Psoas muscle (tissue), 8 donors: Measurements from ENCODE around the gene PARD6B. TPM values are rescaled to one million over a fixed set of nuclear protein-coding genes. Genes with fewer than 3 reads are reported as not detected.

Experiments
- ATAC-seq, 4 donors: fragments of 200-7000 bp; cut with Tn5 transposase; one replicate each; pipeline ENCODE4 v1.9.1; 2020; ENCODE audit warnings: moderate library complexity in 3 of 4, mild to moderate bottlenecking in 2 of 4
- DNase-seq, 2 donors: peaks; one replicate each; pipeline ENCODE4 v3.0.0-alpha.2; 2020
- H3K27ac ChIP-seq: fragments of 200-600 bp; one replicate; pipeline ENCODE4 v1.8.0; 2022
- H3K27me3 ChIP-seq, 3 donors: fragments of 200-600 bp in 1 of 3; one replicate each; pipeline versions ENCODE4 v1.6.1 to v1.8.0; 2013 to 2022; ENCODE audit warnings: low read length in 2 of 3, mild to moderate bottlenecking in 2 of 3, moderate library complexity in 1 of 3; ENCODE audit not compliant: insufficient read depth in 3 of 3
- H3K36me3 ChIP-seq, 2 donors: fragments of 200-600 bp in 1 of 2; one replicate each; pipeline versions ENCODE4 v1.6.1 to v1.8.0; 2013 to 2022; ENCODE audit warnings: low read depth in 1 of 2, mild to moderate bottlenecking in 1 of 2, moderate library complexity in 1 of 2; ENCODE audit not compliant: insufficient read depth in 1 of 2
- H3K4me1 ChIP-seq: fragments of 200-600 bp; one replicate; pipeline ENCODE4 v1.8.0; 2022
- H3K4me3 ChIP-seq: fragments of 200-600 bp; one replicate; pipeline ENCODE4 v1.8.0; 2022; ENCODE audit warnings: mild to moderate bottlenecking
- H3K9me3 ChIP-seq: fragments of 200-600 bp; one replicate; pipeline ENCODE4 v1.8.0; 2022
- WGBS, 3 donors: extraction: QIAGEN DNeasy Blood & Tissue Kit; methylation state at CpG; one replicate each; pipeline versions ENCODE4 v1.1.6 to v1.1.7; 2013; 5-methylcytosine and 5-hydroxymethylcytosine counted together
- intact Hi-C, 2 donors: fragments of 100-400 bp; cut with DNase I; formaldehyde crosslinking; loops; one replicate each; pipeline versions ENCODE4 v1.11.0 to v1.14.2; 2022
- polyA plus RNA-seq, 3 donors: library from polyadenylated mRNA; stranded (reverse); fragments of 200-250 nt; gene quantifications; one replicate each; pipeline ENCODE4 v1.2.3, GENCODE V29; 2013
- total RNA-seq, 4 donors: library from RNA; stranded (reverse); fragmentation: NEBNext Ultra II Directional in 2 of 4; extraction: Animal tissue kit (Norgen Biotek cat#: 25700) in 2 of 4; gene quantifications; one replicate each; pipeline versions ENCODE4 v1.2.1 to v1.2.4, GENCODE V29; 2021 to 2023
- TF ChIP-seq, protein P1 (sequence below): fragments of 200-600 bp; IDR thresholded peaks from one replicate; pipeline ENCODE4 v1.8.0; 2022; ENCODE audit warnings: antibody characterized with exemption
- donor health status: healthy with polysubstance abuse.
- donor health status: DM: no; HTN: no; CAD: no; lungs with moderate emphysema.
- donor health status: Bipolar disorder and iron deficiency.
- donor health status: healthy.
- donor health status: DM: yes; HTN: yes; CAD: no.
- donor health status: DM: no; HTN: no; CAD: no.
- donor health status: DM: no; HTN: no; CAD: no.
- donor health status: DM: yes; HTN: yes; CAD: no.

PARD6B gene
- total and polyA plus RNA-seq, 7 donors: 0.27 to 5.0 (median 0.97) TPM

DNA sequence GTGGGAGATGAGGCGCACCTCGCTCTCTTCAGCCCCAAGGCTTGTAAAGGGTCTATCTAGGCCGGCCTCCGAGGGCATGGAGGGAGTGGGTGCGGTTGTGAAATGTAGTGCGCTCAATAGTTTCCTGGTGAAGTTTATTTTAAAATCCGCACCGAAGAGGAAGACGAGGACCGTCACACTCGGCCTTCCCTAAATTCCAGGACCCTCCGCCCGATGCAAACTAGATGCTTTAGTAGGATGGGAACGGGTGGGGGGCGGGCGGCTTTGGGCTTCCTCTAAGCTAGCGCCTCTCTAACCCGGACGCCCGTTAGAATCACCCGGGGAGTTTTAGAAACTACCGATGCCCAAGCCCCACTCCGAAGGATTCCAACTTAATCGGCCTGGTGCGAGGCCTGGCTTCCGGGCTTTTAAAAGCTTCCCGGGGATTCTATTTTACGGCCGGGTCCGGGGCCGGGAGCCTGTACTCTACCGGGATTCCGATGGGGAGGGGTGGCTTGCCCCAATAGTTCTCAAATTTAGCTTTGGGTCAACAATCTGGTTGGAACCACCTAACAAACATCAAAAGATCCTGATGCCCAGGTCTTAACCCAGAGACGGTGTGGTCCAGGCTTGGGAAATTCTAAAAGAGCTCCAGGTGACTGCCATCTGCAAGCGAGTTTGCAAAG is 62.9 kb downstream of the PARD6B start:
- no peaks in the 10 kb centered on the region for H3K36me3 ChIP-seq
- H3K27me3 ChIP-seq: no peaks in the 10 kb centered on the region
- ATAC-seq (peak in 1 of 4 donors; percentile 1), DNase-seq (peak in 1 of 2 donors; percentile 39)
- 19 to 21% (median 21%) methylated on average over 35 of the region's 35 CpGs for WGBS, 3 donors
- TF ChIP-seq, protein P1, sequence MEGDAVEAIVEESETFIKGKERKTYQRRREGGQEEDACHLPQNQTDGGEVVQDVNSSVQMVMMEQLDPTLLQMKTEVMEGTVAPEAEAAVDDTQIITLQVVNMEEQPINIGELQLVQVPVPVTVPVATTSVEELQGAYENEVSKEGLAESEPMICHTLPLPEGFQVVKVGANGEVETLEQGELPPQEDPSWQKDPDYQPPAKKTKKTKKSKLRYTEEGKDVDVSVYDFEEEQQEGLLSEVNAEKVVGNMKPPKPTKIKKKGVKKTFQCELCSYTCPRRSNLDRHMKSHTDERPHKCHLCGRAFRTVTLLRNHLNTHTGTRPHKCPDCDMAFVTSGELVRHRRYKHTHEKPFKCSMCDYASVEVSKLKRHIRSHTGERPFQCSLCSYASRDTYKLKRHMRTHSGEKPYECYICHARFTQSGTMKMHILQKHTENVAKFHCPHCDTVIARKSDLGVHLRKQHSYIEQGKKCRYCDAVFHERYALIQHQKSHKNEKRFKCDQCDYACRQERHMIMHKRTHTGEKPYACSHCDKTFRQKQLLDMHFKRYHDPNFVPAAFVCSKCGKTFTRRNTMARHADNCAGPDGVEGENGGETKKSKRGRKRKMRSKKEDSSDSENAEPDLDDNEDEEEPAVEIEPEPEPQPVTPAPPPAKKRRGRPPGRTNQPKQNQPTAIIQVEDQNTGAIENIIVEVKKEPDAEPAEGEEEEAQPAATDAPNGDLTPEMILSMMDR: no peak
- H3K4me1 ChIP-seq: peaks cover 4% of the 10 kb centered on the region
- intact Hi-C loops: loop anchor here (2.0 to 5.0 kb wide), 3 partner anchors 128 to 512 kb away; no protein-coding TSS in a partner anchor
- H3K9me3 ChIP-seq: no peaks in the 10 kb centered on the region
- H3K27ac ChIP-seq: no peak overlapping the region
- H3K4me3 ChIP-seq: peak overlapping the region; percentile 85

GRCh38 chr20:50794846-50795634 is 63.7 kb downstream of the PARD6B start, which contains the start of gene BCAS4:
Gene BCAS4, plus strand, starts transcription at chr20:50795061. Its CDS starts 23 bp downstream, at chr20:50795084.
- DNase-seq (peak; percentile 67 to 80), ATAC-seq (peak; percentile 92 to 96 (median 93))
- Histone ChIP-seq H3K9me3 (no peaks in the 10 kb centered on the region), H3K4me3 (peak within 1 kb of the TSS; percentile 85), H3K36me3 (no peaks in the 10 kb centered on the region), H3K27me3 (no peaks in the 10 kb centered on the region), H3K27ac (no peak within 1 kb of the TSS), H3K4me1 (peaks cover 4% of the 10 kb centered on the region)
- WGBS, 3 donors: 0 to 1% (median 0%) methylated on average over 60 to 92 of the region's 92 CpGs
- TF ChIP-seq, protein P1: peak; percentile 95
- intact Hi-C loops: loop anchor here (2.0 to 5.0 kb wide), 4 partner anchors 127 to 512 kb away; no protein-coding TSS in a partner anchor

DNA sequence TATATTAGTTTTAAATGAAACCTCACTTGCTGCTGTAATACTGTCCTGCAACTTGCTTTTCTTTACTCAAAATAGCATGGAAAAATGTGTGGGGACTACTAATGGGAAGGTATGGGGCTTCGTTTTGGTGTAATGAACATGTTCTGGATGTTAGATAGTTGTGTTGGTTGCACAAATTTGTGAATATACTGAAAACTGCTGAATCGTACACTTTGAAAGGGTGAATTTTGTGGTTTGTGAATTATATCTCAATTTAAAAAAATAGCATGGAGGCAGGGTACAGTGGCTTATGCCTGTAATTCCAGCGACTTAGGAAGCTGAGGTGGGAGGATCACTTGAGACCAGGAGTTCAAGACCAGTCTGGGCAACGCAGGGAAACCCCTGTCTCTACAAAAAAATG is 65.8 kb downstream of the PARD6B start:
- ATAC-seq (no peak), DNase-seq (no peak)
- TF ChIP-seq, protein P1: no peak
- H3K4me1 ChIP-seq: no peaks in the 10 kb centered on the region
- no peaks in the 10 kb centered on the region for H3K9me3 ChIP-seq
- H3K27ac ChIP-seq: no peak overlapping the region
- WGBS, 3 donors: 89 to 95% (median 94%) methylated on average over 4 of the region's 4 CpGs
- no peaks in the 10 kb centered on the region for H3K27me3 ChIP-seq
- intact Hi-C loops: loop anchor here in 1 of 2 donors (5.0 kb wide), 1 partner anchor 510 kb away; no protein-coding TSS in a partner anchor
- no peak overlapping the region for H3K4me3 ChIP-seq
- H3K36me3 ChIP-seq: no peaks in the 10 kb centered on the region

- TF ChIP-seq, protein P1: no peak
- no peaks in the 10 kb centered on the region for H3K9me3 ChIP-seq
- intact Hi-C loops: loop anchor here in 1 of 2 donors (5.0 kb wide), 1 partner anchor 509 kb away; no protein-coding TSS in a partner anchor
Measured at GRCh38 chr20:50798650-50799049, 67.3 kb downstream of the PARD6B start.

More at GRCh38 chr20:50798650-50799049, 67.3 kb downstream of the PARD6B start:
- H3K4me3 ChIP-seq: no peak overlapping the region
- no peaks in the 10 kb centered on the region for H3K36me3 ChIP-seq
- no peaks in the 10 kb centered on the region for H3K27me3 ChIP-seq
- ATAC-seq (no peak), DNase-seq (peak in 1 of 2 donors; percentile 9)
- H3K4me1 ChIP-seq: no peaks in the 10 kb centered on the region
- 86 to 92% (median 90%) methylated on average over 7 of the region's 7 CpGs for WGBS, 3 donors
- no peak overlapping the region for H3K27ac ChIP-seq
